GM23338 (cell line): Measurements from ENCODE around the gene MPO. TPM values are rescaled to one million over a fixed set of nuclear protein-coding genes. Genes with fewer than 3 reads are reported as not detected.

Experiments
- ATAC-seq: fragments of 200-7000 bp; cut with Tn5 transposase; 3 replicates; pipeline ENCODE4 v1.9.1; 2020
- DNase-seq: peaks from one replicate; pipeline ENCODE4 v3.0.0-alpha.2; 2015; ENCODE audit warnings: low spot score
- H2AFZ ChIP-seq: fragments of 200-600 bp; sonication (generic); 2 replicates; pipeline ENCODE4 v1.8.0; 2016; ENCODE audit warnings: antibody characterized with exemption, mild to moderate bottlenecking, moderate library complexity
- H3F3A ChIP-seq: fragments of 200-600 bp; sonication (generic); replicated peaks from 2 replicates; pipeline ENCODE4 v1.8.0; 2017; ENCODE audit warnings: antibody characterized with exemption, mixed run types, low read depth
- H3K27ac ChIP-seq: fragments of 200-600 bp; sonication (generic); 2 replicates; pipeline ENCODE4 v1.6.1; 2016; ENCODE audit warnings: low read depth
- H3K27me3 ChIP-seq: fragments of 200-600 bp; sonication (generic); 2 replicates; pipeline ENCODE4 v1.8.0; 2016; ENCODE audit warnings: mild to moderate bottlenecking, mixed run types, moderate library complexity; ENCODE audit not compliant: insufficient read depth
- H3K36me3 ChIP-seq: fragments of 200-600 bp; sonication (generic); 2 replicates; pipeline ENCODE4 v1.8.0; 2016; ENCODE audit warnings: mild to moderate bottlenecking; ENCODE audit not compliant: insufficient read depth
- H3K4me1 ChIP-seq: fragments of 200-600 bp; sonication (generic); 2 replicates; pipeline ENCODE4 v1.8.0; 2016; ENCODE audit warnings: mild to moderate bottlenecking, moderate library complexity; ENCODE audit not compliant: insufficient read depth
- H3K4me2 ChIP-seq: fragments of 200-600 bp; sonication (generic); 2 replicates; pipeline ENCODE4 v1.7.1; 2017; ENCODE audit warnings: mixed run types
- H3K4me3 ChIP-seq: fragments of 200-600 bp; sonication (generic); 2 replicates; pipeline ENCODE4 v1.6.1; 2016; ENCODE audit warnings: mixed run types
- H3K79me2 ChIP-seq: fragments of 200-600 bp; sonication (generic); replicated peaks from 2 replicates; pipeline ENCODE4 v1.8.0; 2017; ENCODE audit warnings: mild to moderate bottlenecking; ENCODE audit not compliant: insufficient read depth
- H3K9me2 ChIP-seq: fragments of 200-600 bp; sonication (generic); 2 replicates; pipeline ENCODE4 v1.8.0; 2017; ENCODE audit not compliant: insufficient read depth
- H4K20me1 ChIP-seq: fragments of 200-600 bp; sonication (generic); replicated peaks from 2 replicates; pipeline ENCODE4 v1.8.0; 2017; ENCODE audit warnings: mild to moderate bottlenecking; ENCODE audit not compliant: insufficient read depth
- H3K27ac Mint-ChIP-seq: 2 replicates; pipeline ENCODE4 v1.8.0; 2020; ENCODE audit warnings: inconsistent platforms, mild to moderate bottlenecking, moderate library complexity, mixed read lengths
- H3K27me3 Mint-ChIP-seq: 3 replicates; pipeline ENCODE4 v1.8.0; 2022; ENCODE audit warnings: low read depth, mild to moderate bottlenecking, moderate library complexity, mixed read lengths, inconsistent platforms; ENCODE audit not compliant: insufficient read depth, poor library complexity
- H3K36me3 Mint-ChIP-seq: 3 replicates; pipeline ENCODE4 v1.8.0; 2021; ENCODE audit warnings: low read depth, mild to moderate bottlenecking, inconsistent platforms, moderate library complexity, mixed read lengths
- H3K4me1 Mint-ChIP-seq: 3 replicates; pipeline ENCODE4 v1.8.0; 2020; ENCODE audit warnings: mild to moderate bottlenecking, inconsistent platforms, mixed read lengths
- H3K4me3 Mint-ChIP-seq: 3 replicates; pipeline ENCODE4 v1.8.0; 2021; ENCODE audit warnings: moderate library complexity, mild to moderate bottlenecking, inconsistent platforms, mixed read lengths
- H3K9me3 Mint-ChIP-seq: 3 replicates; pipeline ENCODE4 v1.8.0; 2020; ENCODE audit warnings: moderate library complexity, mild to moderate bottlenecking, inconsistent platforms, mixed read lengths
- CREB1 ChIP-seq: fragments of 250-450 bp; sonication (Bioruptor Pico); IDR thresholded peaks from 2 replicates; pipeline ENCODE4 v1.5.0; 2020; ENCODE audit warnings: low read depth, mild to moderate bottlenecking, moderate library complexity
- CTCF ChIP-seq, 2 experiments: fragments of 200-600 bp in 1 of 2; sonication (generic) in 1 of 2; conservative IDR thresholded peaks; 2 replicates each; pipeline versions ENCODE4 v1.5.1 to v1.6.1; 2016 to 2017; ENCODE audit warnings: antibody characterized with exemption in 2 of 2, low read depth in 2 of 2, mild to moderate bottlenecking in 2 of 2, moderate library complexity in 1 of 2
- ETS1 ChIP-seq: IDR thresholded peaks from 2 replicates; pipeline ENCODE4 v1.6.1; 2016; ENCODE audit warnings: antibody characterized with exemption
- EZH2 ChIP-seq: fragments of 200-600 bp; sonication (generic); IDR thresholded peaks from one replicate; pipeline ENCODE4 v1.8.0; 2017; ENCODE audit warnings: antibody characterized with exemption, mild to moderate bottlenecking, low read depth; ENCODE audit not compliant: unreplicated experiment
- EZH2phosphoT487 ChIP-seq: fragments of 200-600 bp; sonication (generic); IDR thresholded peaks from one replicate; pipeline ENCODE4 v1.8.1; 2018; ENCODE audit warnings: antibody characterized with exemption; ENCODE audit not compliant: unreplicated experiment
- NANOG ChIP-seq: IDR thresholded peaks from 2 replicates; pipeline ENCODE4 v1.6.1; 2016; ENCODE audit warnings: antibody characterized with exemption, borderline replicate concordance
- POLR2AphosphoS5 ChIP-seq: IDR thresholded peaks from 2 replicates; pipeline ENCODE4 v1.6.1; 2016; ENCODE audit warnings: antibody characterized with exemption, low read depth
- STAT1 ChIP-seq: IDR thresholded peaks from one replicate; pipeline ENCODE4 v1.6.1; 2016; ENCODE audit warnings: antibody characterized with exemption; ENCODE audit not compliant: unreplicated experiment
- polyA plus RNA-seq: library from polyadenylated mRNA; unstranded; fragments of >200 nt; fragmentation: Nextera tagmentation; extraction: Ambion mirVana; gene quantifications from 2 replicates; pipeline ENCODE4 v1.2.1, GENCODE V29; 2016
- total RNA-seq: library from RNA; depleted of rRNA; stranded (reverse); fragments of >200 nt; shearing (Covaris generic); gene quantifications from 2 replicates; pipeline ENCODE4 v1.2.3, GENCODE V29; 2014
- TF ChIP-seq, protein P1 (sequence below): fragments of 250-450 bp; sonication (Bioruptor Pico); IDR thresholded peaks from 2 replicates; pipeline ENCODE4 v1.5.0; 2020; ENCODE audit warnings: mild to moderate bottlenecking, moderate library complexity

The MPO gene
- total and polyA plus RNA-seq, 2 experiments from 2014 or later: 0.08 TPM; not detected in 1

GRCh38 chr17:58262149-58262548, 18.6 kb downstream of the MPO start (continued):
- TF ChIP-seq ETS1 (no peak), EZH2phosphoT487 (no peak), CREB1 (CRISPR knock-in tag) (no peak), CTCF (conservative IDR thresholded peaks at IDR 0.05; ENCODE audit: low read depth in 2 of 2) (no peak), POLR2AphosphoS5 (no peak), EZH2 (no peak), STAT1 (no peak), NANOG (no peak)

DNA sequence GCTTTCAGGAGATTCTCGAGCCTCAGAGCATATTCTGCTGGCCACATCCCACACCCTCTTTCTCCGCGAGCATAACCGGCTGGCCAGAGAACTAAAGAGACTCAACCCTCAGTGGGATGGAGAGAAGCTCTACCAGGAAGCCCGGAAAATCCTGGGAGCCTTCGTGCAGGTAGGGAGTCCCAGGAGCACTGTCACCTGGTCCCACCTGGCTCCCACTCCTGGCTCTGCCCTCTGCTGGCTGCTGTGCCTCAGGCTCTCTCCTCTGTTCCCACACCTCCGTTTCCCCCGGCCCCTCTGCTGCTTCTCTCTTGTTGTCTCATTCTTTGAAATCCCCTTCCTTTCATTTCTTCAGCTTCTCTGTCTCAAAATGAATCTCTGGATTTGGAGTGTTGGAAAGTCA, 25.9 kb downstream of the MPO start:
- Mint-ChIP-seq H3K9me3 (peaks cover 9% of the 10 kb centered on the region), H3K4me1 (peaks cover 5% of the 10 kb centered on the region; the same call in 2 of the 3 replicates), H3K27ac (no peak overlapping the region), H3K4me3 (peak overlapping the region; percentile 5; the same call in 2 of the 3 replicates), H3K36me3 (peaks cover 7% of the 10 kb centered on the region), H3K27me3 (peaks cover 39% of the 10 kb centered on the region)
- Histone ChIP-seq H3K4me3 (peak overlapping the region; percentile 41), H4K20me1 (no peaks in the 10 kb centered on the region), H3K4me2 (peak overlapping the region; percentile 74; the same call in 1 of the 2 replicates), H3K27me3 (peaks cover 67% of the 10 kb centered on the region), H2AFZ (peak overlapping the region; percentile 94; the same call in 1 of the 2 replicates), H3F3A (no peaks in the 10 kb centered on the region), H3K27ac (no peak overlapping the region), H3K79me2 (no peaks in the 10 kb centered on the region), H3K9me2 (0 out of 2 replicates have a peak, but pooled peaks cover 4% of the 10 kb centered on the region), H3K4me1 (no peaks in the 10 kb centered on the region), H3K36me3 (no peaks in the 10 kb centered on the region)
- ATAC-seq: peak; percentile 99
- DNase-seq: peak; percentile 79
- TF ChIP-seq NANOG (no peak), EZH2 (no peak), POLR2AphosphoS5 (no peak), CTCF (conservative IDR thresholded peaks at IDR 0.05; ENCODE audit: low read depth in 2 of 2) (peak; percentile 67 to 77), EZH2phosphoT487 (no peak)
- TF ChIP-seq, protein P1, sequence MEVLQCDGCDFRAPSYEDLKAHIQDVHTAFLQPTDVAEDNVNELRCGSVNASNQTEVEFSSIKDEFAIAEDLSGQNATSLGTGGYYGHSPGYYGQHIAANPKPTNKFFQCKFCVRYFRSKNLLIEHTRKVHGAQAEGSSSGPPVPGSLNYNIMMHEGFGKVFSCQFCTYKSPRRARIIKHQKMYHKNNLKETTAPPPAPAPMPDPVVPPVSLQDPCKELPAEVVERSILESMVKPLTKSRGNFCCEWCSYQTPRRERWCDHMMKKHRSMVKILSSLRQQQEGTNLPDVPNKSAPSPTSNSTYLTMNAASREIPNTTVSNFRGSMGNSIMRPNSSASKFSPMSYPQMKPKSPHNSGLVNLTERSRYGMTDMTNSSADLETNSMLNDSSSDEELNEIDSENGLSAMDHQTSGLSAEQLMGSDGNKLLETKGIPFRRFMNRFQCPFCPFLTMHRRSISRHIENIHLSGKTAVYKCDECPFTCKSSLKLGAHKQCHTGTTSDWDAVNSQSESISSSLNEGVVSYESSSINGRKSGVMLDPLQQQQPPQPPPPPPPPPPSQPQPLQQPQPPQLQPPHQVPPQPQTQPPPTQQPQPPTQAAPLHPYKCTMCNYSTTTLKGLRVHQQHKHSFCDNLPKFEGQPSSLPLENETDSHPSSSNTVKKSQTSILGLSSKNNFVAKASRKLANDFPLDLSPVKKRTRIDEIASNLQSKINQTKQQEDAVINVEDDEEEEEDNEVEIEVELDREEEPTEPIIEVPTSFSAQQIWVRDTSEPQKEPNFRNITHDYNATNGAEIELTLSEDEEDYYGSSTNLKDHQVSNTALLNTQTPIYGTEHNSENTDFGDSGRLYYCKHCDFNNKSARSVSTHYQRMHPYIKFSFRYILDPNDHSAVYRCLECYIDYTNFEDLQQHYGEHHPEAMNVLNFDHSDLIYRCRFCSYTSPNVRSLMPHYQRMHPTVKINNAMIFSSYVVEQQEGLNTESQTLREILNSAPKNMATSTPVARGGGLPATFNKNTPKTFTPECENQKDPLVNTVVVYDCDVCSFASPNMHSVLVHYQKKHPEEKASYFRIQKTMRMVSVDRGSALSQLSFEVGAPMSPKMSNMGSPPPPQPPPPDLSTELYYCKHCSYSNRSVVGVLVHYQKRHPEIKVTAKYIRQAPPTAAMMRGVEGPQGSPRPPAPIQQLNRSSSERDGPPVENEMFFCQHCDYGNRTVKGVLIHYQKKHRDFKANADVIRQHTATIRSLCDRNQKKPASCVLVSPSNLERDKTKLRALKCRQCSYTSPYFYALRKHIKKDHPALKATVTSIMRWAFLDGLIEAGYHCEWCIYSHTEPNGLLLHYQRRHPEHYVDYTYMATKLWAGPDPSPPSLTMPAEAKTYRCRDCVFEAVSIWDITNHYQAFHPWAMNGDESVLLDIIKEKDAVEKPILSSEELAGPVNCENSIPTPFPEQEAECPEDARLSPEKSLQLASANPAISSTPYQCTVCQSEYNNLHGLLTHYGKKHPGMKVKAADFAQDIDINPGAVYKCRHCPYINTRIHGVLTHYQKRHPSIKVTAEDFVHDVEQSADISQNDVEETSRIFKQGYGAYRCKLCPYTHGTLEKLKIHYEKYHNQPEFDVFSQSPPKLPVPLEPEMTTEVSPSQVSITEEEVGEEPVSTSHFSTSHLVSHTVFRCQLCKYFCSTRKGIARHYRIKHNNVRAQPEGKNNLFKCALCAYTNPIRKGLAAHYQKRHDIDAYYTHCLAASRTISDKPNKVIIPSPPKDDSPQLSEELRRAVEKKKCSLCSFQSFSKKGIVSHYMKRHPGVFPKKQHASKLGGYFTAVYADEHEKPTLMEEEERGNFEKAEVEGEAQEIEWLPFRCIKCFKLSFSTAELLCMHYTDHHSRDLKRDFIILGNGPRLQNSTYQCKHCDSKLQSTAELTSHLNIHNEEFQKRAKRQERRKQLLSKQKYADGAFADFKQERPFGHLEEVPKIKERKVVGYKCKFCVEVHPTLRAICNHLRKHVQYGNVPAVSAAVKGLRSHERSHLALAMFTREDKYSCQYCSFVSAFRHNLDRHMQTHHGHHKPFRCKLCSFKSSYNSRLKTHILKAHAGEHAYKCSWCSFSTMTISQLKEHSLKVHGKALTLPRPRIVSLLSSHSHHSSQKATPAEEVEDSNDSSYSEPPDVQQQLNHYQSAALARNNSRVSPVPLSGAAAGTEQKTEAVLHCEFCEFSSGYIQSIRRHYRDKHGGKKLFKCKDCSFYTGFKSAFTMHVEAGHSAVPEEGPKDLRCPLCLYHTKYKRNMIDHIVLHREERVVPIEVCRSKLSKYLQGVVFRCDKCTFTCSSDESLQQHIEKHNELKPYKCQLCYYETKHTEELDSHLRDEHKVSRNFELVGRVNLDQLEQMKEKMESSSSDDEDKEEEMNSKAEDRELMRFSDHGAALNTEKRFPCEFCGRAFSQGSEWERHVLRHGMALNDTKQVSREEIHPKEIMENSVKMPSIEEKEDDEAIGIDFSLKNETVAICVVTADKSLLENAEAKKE: no peak
